GM19099 (cell line): Measurements from ENCODE around the gene CIAO3.

Experiments used
- POLR2A ChIP-seq: IDR thresholded peaks from 3 replicates; pipeline ENCODE4 v1.6.1; 2011; ENCODE audit warnings: low read depth; ENCODE audit not compliant: insufficient read length; ENCODE audit errors: extremely low read depth

The CIAO3 gene

DNA sequence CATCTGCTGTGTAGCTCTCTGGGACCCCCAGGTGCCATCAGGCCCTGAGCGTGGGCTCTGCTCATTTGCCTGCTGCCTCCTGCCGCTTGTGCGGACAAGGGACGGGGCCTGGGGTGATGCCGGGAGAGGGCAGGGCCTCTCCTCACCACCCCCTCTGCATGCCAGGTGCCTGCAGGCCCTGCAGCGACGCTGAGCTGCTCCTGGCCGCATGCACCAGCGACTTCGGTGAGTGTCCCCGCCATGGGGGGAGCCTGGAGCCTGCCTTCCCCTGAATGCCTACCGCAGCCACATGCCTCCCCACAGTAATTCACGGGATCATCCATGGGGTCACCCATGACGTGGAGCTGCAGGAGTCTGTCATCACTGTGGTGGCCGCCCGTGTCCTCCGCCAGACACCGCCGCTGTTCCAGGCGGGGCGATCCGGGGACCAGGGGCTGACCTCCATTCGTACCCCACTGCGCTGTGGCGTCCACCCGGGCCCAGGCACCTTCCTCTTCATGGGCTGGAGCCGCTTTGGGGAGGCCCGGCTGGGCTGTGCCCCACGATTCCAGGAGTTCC lies 23.9 kb downstream of the CIAO3 start:
- TF ChIP-seq POLR2A: no peak

DNA sequence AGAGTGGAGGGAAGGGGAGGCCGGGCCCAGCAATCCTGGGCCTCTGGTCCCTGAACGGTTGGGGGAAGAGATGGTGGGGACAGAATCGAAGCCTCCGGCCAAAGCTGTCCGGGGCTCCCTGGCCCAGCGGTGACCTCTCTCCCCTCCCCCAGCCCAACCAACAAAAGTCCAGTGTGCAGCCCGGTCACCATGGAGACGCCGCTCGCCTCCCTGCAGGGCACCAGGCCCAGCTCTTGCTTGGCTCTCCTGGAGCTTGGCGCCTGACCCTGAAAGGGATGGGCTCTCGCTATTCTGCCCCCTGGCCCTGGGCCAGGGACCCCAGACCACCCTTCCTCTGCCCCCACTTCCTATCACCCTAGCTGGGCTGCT lies 24.6 kb downstream of the CIAO3 start:
- TF ChIP-seq POLR2A: no peak

DNA sequence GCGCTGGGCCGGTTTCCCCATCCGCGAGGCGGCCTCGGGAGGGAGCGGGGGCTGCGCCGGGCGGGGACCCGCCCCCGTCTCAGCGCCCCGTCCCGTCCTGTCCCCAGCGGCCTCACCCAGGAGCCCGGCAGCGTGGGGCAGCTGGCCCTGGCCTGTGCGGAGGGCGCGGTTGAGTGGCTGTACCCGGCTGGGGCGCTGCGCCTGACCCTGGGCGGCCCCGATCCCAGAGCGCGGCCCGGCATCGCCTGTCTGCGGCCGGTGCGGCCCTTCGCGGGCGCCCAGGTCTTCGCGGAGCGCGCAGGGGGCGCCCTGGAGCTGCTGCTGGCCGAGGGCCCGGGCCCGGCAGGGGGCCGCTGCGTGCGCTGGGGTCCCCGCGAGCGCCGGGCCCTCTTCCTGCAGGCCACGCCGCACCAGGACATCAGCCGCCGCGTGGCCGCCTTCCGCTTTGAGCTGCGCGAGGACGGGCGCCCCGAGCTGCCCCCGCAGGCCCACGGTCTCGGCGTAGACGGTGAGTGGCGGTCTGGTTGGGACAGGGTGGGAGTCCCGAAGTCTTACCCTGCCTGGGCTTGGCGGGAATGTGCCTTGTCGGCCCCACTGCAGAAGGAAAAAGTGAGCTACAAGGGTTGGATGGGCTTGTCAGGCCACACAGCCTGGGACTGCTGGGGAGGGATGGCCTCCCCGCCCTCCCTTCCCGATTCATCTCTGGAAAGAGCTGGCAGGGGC lies 25.2 kb downstream of the CIAO3 start:
- TF ChIP-seq POLR2A: no peak

DNA sequence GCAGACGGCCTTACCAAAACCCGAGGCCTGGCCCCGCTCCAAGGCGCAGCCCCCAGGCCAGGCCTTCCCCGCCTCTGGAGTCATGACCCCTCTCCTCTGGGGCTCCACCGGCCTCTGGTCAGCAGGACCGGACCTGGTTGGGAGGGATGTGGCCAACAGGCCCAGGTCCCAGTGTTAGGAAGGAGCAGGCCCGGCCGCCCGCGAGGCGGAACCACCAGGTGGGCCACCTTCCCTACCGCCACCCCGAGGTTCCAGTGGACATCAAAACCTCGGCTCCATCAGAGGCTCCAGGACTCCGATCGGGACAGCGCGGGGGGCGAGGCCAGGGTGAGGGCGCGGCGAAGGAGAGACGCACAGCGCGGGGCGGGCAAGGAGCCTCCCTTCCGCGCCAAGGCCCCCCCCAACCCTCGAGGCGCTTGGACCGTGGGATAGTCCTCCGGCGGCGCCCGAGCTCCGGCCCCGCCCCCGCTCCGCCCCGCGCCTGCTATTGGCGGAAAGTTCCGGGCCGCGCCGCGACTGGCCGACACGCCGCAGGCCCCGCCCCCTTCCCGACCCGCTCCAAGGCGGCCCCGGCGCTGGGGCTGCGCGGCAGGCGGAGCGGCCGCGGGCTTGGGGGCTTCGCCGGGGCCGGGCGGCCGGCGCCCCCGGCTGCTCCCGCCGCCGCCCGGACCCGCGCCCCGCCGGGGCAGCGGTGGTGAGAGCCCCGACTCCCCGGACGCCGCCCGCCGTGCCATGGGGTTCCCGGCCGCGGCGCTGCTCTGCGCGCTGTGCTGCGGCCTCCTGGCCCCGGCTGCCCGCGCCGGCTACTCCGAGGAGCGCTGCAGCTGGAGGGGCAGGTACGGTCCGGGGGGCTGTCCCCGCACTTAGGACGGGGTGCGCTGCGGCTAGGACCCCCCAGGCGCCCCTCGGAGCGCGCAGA lies 26.0 kb downstream of the CIAO3 start, which contains the start of gene METRN:
Gene METRN (plus strand): TSS at position 561 of the 919 bp plus-strand sequence. CDS start 172 bp downstream, at position 733.
- TF ChIP-seq POLR2A: peak; percentile 18

DNA sequence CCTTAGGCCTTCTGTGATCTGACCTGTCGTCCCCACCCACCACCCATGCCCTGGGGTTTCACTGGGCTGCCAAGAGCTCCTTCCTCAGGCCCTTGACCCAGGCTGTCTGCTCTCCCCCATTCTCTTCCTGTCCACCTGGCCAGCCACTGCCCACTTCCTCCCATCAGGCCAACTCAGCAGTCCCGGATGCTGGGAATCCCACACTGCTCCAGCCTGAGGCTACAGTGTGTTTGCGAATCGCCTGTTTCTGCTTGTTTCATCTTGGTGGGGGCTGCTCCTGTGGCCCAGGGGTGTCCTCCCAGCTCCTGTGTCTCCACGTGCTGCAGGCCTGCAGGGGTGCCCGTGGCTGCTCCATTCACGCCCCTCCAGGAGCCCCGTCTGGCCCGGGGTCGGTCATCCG lies 26.7 kb downstream of the CIAO3 start:
- no peak for TF ChIP-seq POLR2A

DNA sequence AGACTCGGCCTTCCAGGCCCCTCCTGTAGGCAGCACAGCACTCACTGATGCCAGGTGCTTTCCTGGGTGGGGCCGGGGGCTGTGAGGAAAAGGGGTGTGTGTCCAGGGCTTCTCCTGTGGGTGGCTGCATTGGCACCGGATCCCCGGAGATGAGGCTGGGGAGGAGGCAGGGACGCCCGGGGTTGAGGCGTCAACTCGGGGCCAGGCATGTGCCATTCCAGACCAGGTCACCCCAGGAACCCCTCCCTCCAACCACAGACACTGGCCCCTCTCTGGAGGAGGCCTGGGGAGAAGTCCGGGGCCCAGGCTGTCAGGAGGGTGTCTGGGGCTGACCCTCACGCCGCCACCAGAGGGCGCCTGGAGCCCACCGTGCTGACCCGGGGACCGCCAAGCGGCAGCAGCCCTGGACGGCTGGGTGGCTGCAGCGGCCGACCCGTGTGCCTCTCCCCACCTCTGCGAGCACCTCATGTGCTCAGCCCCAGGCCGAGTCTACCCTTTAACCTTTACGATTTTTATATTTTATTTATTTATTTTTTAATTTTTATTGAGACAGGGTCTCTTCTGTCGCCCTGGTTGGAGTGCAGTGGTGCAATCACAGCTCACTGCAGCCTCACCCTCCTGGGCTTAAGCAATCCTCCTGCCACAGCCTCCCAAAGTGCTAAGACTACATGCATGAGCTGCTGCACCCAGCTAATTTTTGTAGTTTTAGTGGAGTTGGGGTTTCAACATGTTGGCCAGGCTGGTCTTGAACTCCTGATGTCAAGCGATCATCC lies 29.1 kb downstream of the CIAO3 start:
- TF ChIP-seq POLR2A: no peak

DNA sequence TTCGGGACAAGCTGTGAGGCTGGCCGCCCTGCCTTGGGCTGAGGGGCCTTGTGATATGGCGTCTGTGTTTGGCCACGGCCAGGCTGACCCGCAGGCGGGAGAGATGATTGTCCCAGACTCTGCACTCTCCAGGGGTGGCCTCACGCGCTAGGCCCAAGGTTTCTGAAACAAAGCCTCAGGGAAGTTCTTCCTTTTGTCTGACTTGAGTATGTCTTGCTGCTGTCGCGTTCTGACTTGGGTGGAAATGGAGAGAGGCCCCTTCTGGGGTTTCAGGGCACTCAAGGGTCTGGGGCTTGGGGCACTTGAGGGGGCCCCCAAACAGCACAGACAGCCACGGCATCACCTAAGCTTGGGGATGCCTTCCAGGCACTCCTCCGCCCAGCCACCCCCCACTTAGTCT lies 29.7 kb downstream of the CIAO3 start:
- no peak for TF ChIP-seq POLR2A

DNA sequence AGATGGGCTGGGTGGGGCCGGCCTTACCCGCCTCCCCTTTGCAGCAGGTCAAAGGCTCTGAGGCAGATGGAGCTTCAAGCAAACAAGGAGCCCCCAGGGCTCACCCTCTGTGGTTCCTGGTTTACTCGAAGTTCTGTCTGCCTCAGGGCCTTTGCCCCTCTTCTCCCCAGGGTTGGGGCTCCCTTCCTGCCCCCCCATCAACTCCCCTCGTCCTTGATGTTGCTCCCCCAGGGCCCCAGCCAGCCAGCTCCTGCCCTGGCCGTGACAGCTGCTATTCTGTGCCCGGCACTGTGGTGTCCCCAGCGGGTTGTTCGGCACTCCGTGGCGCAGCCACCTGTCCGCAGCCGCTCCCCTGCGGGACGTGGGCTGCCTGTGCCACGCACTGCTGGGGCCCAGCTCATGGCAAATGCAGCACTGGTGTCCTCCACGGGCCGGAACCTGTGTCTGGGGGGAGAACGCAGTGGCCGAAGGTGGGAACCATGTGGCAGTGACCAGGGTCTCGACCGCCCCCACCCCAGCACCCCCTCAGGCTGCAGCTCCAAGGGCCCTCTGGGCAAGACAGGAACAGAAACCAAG lies 30.2 kb downstream of the CIAO3 start:
- TF ChIP-seq POLR2A: no peak

DNA sequence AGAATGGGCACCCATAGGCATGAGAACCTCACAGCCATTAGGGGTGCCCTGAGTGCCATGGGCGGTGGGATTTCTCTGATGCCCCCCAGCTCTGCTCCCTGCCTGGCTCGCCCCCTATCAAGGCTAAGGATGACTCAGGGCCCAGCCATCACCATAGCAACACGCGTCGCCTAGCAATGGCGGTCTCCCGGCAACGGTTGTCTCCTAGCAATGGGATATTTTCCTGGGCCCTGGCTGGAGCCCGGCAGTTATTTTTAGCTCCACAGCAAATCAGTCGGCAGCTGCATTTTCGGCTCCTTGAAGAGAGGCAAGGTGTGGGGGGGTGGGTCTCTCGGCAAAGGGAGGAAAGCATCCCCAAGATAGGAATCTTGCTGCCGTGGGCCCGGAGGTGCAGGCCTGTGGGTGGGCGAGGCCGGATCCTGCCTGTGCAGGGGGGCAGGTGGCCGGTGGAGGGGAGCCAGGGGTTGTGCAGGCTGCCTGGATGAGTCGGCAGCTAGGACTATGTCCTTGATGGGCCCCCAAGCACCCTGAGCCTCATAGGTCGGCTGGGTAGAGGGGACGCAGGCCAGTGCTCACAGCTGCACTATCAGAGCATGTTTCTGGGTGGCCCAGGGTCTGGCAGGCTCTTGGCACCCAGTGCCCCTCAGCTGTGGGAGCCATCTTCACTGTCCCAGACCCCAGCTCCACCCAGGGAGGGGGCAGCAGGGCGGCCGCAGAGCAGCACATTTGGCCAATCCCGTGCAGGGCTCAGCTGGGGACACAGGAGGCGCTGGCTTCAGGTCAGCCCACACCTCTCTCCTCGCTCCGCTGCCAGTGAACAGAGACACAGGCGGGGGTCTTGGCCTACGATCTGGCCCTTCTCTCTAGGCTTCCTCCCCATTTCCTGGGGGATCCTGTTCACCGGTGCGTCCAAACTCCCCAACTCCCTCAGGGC lies 31.0 kb downstream of the CIAO3 start:
- TF ChIP-seq POLR2A: no peak

DNA sequence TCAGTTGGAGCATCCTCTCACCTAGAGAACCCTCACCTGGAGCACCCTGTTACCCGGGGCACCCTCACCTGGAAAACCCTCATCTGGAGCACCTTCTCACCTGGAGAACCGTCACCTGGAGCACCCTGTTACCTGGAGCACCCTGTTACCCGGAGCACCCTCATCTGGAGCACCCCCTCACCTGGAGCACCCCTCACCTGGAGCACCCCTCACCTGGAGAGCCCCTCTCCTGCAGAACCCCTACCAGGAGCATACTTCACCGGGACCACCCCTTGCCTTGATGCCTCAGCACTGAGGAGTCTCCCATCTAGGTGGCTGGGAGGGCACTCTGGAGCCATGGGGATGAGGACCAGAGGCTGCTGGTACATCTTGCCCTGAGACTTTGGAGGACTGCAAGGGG lies 31.8 kb downstream of the CIAO3 start:
- TF ChIP-seq POLR2A: no peak

DNA sequence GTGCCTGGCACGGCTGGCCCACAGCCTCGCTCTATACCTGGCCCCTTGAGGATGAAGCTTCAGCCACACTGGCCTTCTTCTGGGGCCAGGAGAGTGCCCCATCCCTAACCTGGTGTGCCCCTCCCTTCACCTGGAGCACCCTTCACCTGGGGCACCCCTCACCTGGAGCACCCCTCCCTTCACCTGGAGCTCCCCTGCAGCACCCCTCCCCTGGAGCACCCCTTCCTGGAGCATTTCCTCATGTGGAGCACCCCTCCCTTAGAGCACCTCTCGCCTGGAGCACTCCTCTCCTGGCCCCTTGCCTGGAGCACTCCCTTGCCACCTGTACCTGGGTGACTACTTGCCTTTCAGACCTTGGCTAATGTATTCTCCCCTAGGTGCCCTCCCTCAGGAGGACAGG lies 32.8 kb downstream of the CIAO3 start:
- TF ChIP-seq POLR2A: no peak

DNA sequence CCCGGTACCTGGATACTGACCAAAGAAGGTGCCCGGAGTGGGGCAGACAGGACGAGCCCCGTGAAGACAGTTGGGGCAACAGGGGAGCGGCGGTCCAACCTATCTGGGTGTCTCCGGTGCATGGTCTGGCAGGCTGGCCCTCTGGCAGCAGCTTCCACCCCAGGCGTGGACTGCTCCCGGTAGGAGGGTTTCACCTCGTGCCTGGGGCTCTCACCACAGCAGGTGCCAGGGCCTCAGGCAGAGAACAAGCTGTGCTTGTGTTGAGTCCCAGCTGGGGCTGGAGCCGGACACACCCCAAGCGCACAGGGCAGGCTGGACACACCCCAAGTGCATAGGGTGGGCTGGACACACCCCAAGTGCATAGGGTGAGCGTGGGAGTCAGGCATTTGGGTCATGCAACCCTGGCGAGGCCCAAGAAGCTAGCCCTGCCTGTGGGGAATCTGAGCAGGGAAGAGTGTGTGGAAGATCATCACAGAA lies 33.7 kb downstream of the CIAO3 start:
- TF ChIP-seq POLR2A: no peak
